GM19025 (cell line): ENCODE measurements around the gene C2.
"Not testable (repeated sequence)": the region's sequence is repeated elsewhere in the genome, so short reads cannot be mapped to it uniquely, and the experiment has no call there.

Experiments
- ATAC-seq: cut with Tn5 transposase; IDR thresholded peaks from one replicate; pipeline ENCODE4 v1.9.1; 2021; ENCODE audit warnings: mild to moderate bottlenecking, low read depth, moderate library complexity; ENCODE audit not compliant: unreplicated experiment

C2 gene

DNA sequence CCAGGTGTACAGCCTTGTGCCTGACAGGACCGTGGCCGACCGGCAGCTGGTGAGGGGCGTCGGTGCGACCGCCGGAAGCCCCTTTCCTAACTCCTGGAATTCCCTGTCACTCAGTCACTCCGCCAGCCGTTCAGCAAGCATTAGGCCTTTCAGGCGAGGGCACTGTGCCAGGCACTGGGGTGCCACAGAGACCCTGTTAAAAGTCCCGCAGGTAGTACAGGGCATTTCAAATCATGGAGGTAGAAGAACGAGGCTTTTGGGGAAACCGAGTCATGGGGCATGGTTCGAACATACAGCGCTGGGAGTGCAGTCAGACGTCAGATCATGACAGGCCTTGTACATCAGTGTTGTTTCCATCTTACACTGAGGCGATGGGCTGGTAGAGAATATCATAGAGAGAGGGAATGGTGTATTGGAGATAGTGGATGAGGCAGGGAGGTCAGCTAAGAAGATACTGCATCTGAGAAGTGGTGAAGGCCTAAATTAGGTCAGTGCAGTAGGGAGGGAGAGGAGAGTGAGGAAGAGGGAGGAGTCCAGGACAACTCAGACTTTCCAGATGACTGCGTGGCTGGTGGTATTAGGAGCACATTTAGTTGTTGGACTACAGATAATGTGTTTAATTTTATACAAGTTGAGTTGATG is 45.3 kb downstream of the C2 start:
- no peak for ATAC-seq

DNA sequence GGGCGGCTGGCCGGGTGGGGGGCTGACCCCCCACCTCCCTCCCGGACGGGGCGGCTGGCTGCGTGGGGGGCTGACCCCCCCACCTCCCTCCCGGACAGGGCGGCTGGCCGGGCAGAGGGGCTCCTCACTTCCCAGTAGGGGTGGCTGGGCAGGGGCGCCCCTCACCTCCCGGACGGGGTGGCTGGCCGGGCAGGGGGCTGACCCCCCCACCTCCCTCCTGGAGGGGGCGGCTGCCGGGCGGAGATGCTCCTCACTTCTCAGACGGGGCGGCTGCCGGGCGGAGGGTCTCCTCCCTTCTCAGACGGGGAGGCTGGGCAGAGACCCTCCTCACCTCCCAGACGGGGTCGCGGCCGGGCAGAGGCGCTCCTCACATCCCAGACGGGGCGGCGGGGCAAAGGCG is 48.5 kb downstream of the C2 start:
- not testable (repeated sequence) for ATAC-seq

DNA sequence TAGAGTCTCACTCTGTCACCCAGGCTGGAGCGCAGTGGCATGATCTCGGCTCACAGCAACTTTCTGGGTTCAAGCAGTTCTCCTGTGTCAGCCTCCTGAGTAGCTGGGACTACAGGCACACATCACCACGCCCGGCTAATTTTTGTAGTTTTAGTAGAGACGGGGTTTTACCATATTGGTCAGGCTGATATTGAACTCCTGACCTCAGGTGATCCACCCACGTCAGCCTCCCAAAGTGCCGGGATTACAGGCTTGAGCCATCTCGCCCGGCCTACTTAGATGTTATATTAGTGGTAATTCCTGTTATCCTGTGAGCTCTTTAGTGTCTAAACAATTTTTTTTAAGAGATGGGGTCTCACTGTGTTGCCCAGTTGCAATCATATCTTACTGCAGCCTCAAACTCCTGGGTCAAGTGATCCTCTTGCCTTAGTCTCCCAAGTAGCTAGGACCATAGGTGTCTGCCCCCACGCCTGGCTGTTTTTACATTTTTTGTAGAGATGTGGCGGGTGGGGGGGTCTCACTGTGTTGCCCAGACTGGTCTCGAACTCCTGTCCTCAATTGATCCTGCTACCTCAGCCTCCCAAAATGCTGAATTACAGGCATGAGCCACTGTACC is 50.4 kb downstream of the C2 start:
- no peak for ATAC-seq

DNA sequence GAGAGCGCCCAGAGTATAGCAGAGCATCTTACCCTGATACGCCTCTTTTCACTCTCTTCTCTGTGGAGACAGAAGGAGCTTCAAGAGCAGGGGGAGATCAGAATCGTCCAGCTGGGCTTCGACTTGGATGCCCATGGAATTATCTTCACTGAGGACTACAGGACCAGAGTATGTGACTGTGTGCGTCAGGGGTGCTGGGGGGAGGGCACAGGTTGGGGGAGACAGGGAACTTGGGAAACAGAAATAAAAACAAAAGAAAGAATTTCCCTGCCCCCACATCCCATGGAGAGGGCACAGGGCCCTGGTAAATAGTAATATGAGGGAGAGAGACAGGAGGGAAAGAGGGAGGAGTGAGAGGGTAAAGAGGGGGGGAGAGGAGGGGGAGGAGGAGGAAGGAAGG is 51.3 kb downstream of the C2 start:
- ATAC-seq: no peak

DNA sequence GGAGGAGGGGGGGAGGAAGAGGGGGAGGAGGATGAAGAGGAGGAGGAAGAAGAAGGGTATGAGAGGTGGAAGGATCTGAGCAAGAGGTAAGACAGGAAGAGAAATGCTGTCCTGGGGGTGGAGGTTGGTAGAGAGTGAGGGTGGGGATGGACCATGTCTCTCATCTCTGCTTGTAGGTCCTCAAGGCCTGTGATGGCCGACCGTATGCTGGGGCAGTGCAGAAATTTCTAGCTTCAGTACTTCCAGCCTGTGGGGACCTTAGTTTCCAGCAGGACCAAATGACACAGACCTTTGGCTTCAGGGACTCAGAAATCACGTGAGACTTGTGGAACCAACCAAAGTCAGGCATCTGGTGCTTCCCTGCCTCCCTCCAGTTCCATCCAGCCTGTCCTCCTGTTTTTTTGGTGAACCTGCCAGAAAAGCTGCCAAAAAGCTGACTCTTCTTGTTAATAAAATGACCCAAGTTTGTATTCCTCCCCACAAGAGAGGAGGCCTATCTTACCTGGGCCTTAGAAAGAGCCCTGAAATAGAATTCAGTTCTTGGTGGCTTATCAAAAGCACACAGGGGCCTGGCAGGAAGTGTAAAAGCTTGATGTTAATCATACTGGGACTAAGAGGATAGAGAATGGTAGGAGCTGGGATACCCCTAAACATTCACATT is 51.9 kb downstream of the C2 start:
- no peak for ATAC-seq

DNA sequence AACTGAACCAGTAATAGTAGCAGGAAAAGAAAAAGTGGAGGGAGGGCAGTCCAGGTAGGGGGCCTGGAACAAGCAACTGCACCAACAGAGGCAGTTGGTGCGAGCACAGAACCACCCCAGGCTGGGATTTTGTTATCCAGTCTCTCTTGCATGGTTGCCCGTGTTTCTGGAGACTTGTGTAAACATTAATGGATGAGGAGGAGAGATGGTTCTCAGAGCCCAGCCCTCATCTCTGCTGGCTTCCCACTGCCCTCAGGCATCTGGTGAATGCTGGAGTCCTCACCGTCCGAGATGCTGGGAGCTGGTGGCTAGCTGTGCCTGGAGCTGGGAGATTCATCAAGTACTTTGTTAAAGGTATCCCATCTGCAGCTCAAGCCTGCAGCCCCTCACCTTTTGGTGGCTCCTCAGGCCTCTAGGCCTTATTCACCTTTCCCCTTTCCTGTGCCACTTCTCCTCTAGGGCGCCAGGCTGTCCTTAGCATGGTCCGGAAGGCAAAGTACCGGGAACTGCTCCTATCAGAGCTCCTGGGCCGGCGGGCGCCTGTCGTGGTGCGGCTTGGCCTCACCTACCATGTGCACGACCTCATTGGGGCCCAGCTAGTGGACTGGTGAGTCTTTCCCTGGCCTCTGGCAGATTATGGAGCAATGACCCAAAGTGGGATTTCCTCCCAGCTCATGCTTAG is 52.8 kb downstream of the C2 start:
- ATAC-seq: not testable (repeated sequence)

DNA sequence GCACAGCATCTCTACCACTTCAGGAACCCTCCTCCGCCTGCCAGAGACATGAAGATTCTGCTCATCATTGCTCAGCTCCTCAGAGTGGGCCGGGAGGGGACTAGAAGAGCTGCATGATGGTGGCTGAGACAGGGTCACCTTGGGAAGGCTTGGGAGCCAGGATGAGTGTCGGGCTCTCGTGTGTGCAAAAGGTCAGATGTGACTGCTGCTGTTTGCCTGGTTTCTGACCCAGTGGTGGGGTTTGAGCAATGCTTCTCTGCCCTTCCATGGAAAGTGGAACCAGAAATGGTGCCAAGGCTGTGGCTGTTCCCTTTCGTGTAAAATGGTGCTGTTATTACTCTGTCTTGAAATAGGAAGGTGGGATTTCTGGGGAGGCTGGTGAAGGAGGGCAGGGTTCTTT is 53.5 kb downstream of the C2 start:
- ATAC-seq: not testable (repeated sequence)

DNA sequence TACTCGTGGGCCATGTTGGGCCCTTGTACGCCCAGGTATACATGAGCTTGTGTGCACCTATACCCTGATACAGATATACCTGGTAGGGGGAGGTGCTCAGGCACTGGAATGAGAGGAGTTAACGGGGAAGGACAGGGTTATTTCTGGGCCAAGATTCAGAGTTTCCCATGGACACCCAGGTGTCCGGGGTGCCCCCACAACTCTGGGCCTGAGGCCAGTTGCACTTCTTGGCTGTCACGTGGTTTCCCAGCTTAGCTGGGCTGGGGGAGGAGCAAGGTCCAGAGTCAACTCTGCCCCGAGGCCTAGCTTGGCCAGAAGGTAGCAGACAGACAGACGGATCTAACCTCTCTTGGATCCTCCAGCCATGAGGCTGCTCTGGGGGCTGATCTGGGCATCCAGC is 54.2 kb downstream of the C2 start, which contains the start of gene C4A:
Gene C4A (plus strand): TSS at position 314 of the 400 bp plus-strand sequence. CDS start 51 bp downstream, at position 365.
- ATAC-seq: not testable (repeated sequence)

DNA sequence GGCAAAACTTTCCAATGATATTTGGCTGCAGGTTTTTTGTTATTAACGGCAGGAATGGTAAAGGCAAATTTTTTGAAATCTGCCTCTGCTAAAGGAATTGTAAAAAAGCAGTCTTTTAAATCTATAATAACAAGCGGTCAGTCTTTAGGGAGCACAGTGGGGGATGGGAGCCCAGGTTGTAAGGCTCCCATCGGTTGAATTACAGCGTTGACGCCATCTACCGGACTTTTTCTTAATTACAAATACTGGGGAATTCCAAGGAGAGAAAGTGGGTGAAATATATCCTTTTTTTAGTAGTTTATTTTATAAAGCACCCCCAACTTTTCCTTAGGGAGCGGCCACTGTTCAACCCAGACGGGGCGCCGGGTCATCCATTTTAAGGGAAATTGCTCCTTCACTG is 61.8 kb downstream of the C2 start:
- ATAC-seq: not testable (repeated sequence)

DNA sequence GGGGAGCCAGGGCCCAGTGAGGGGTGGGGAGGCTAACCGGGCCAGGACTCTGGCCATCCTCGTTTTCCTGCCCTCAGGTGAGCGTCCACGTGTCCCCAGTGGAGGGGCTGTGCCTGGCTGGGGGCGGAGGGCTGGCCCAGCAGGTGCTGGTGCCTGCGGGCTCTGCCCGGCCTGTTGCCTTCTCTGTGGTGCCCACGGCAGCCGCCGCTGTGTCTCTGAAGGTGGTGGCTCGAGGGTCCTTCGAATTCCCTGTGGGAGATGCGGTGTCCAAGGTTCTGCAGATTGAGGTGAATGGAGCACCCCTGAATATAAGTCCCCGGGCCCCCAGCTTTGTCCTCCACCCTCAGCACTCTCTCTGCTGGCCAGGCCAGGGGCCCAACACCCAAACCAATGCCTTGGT is 66.9 kb downstream of the C2 start:
- not testable (repeated sequence) for ATAC-seq
